Neural cell (in vitro differentiated cells): ENCODE results near the gene CIC. TPM values are rescaled to one million over a fixed set of nuclear protein-coding genes. Genes with fewer than 3 reads are reported as not detected.

Experiments used
- H2AFZ ChIP-seq: fragments of 200-600, 300-800 bp; sonication (generic), shearing (Covaris generic); 2 replicates; pipeline ENCODE4 v1.6.0; 2014; ENCODE audit warnings: low read depth, mild to moderate bottlenecking, antibody characterized with exemption, low read length, moderate library complexity
- H3F3A ChIP-seq: fragments of 200-600 bp; shearing (Covaris generic); 2 replicates; pipeline ENCODE4 v1.6.1; 2016; ENCODE audit warnings: mild to moderate bottlenecking, moderate library complexity, mixed read lengths, antibody characterized with exemption, low read length; ENCODE audit not compliant: insufficient read depth, poor library complexity, severe bottlenecking
- H3K27ac ChIP-seq: fragments of 200-600, 300-800 bp; sonication (generic), shearing (Covaris generic); 2 replicates; pipeline ENCODE4 v1.5.1; 2014; ENCODE audit warnings: mild to moderate bottlenecking, low read length, moderate library complexity
- H3K27me3 ChIP-seq: fragments of 300-800, 200-600 bp; sonication (generic), shearing (Covaris generic); 2 replicates; pipeline ENCODE4 v1.6.0; 2014; ENCODE audit warnings: mild to moderate bottlenecking, low read depth, low read length, moderate library complexity; ENCODE audit not compliant: insufficient read depth
- H3K36me3 ChIP-seq: fragments of 300-800, 200-600 bp; sonication (generic), shearing (Covaris generic); 2 replicates; pipeline ENCODE4 v1.5.1; 2014; ENCODE audit warnings: mild to moderate bottlenecking, antibody characterized with exemption, low read length, moderate library complexity; ENCODE audit not compliant: insufficient read depth
- H3K4me2 ChIP-seq: fragments of 300-800, 200-600 bp; sonication (generic), shearing (Covaris generic); 2 replicates; pipeline ENCODE4 v1.6.0; 2014; ENCODE audit warnings: mild to moderate bottlenecking, low read length
- H3K4me3 ChIP-seq: fragments of 300-800, 200-600 bp; sonication (generic), shearing (Covaris generic); 2 replicates; pipeline ENCODE4 v1.5.1; 2014; ENCODE audit warnings: mild to moderate bottlenecking, low read length, moderate library complexity
- H3K79me2 ChIP-seq: fragments of 200-600 bp; shearing (Covaris generic); replicated peaks from 2 replicates; pipeline ENCODE4 v1.6.0; 2014; ENCODE audit warnings: mild to moderate bottlenecking, low read length, moderate library complexity; ENCODE audit not compliant: insufficient read depth
- H3K9ac ChIP-seq: fragments of 300-800, 200-600 bp; sonication (generic), shearing (Covaris generic); 2 replicates; pipeline ENCODE4 v1.6.1; 2016; ENCODE audit warnings: mild to moderate bottlenecking, low read length, mixed read lengths
- H3K9me2 ChIP-seq: fragments of 200-600 bp; shearing (Covaris generic); 2 replicates; pipeline ENCODE4 v1.6.1; 2016; ENCODE audit warnings: mild to moderate bottlenecking, low read length, mixed read lengths; ENCODE audit not compliant: insufficient read depth
- H3K9me3 ChIP-seq: fragments of 200-600, 300-800 bp; sonication (generic), shearing (Covaris generic); 2 replicates; pipeline ENCODE4 v1.6.1; 2016; ENCODE audit warnings: mild to moderate bottlenecking, mixed run types, low read length, moderate library complexity, mixed read lengths
- H4K20me1 ChIP-seq: fragments of 200-600 bp; shearing (Covaris generic); 2 replicates; pipeline ENCODE4 v1.6.1; 2016; ENCODE audit warnings: mild to moderate bottlenecking, mixed run types; ENCODE audit not compliant: insufficient read depth
- EP300 ChIP-seq: fragments of 450-650 bp; conservative IDR thresholded peaks from 2 replicates; pipeline ENCODE4 v1.6.1; 2014; ENCODE audit warnings: antibody characterized with exemption, mild to moderate bottlenecking, moderate library complexity; ENCODE audit not compliant: poor library complexity, severe bottlenecking
- EZH2 ChIP-seq: fragments of 200-600, 300-800 bp; shearing (Covaris generic), sonication (generic); IDR thresholded peaks from 2 replicates; pipeline ENCODE4 v1.6.1; 2014; ENCODE audit warnings: antibody characterized with exemption, low read length, borderline replicate concordance, mild to moderate bottlenecking; ENCODE audit not compliant: insufficient read depth, poor library complexity, severe bottlenecking
- MXI1 ChIP-seq: fragments of 450-650 bp; conservative IDR thresholded peaks from 2 replicates; pipeline ENCODE4 v1.6.1; 2014; ENCODE audit warnings: antibody characterized with exemption, mild to moderate bottlenecking; ENCODE audit not compliant: poor library complexity, severe bottlenecking
- POLR2AphosphoS5 ChIP-seq: IDR thresholded peaks from 2 replicates; pipeline ENCODE4 v1.6.1; 2012
- RAD21 ChIP-seq: fragments of 450-650 bp; conservative IDR thresholded peaks from 2 replicates; pipeline ENCODE4 v1.6.1; 2014; ENCODE audit warnings: antibody characterized with exemption, mild to moderate bottlenecking, moderate library complexity
- SMC3 ChIP-seq: fragments of 450-650 bp; conservative IDR thresholded peaks from 2 replicates; pipeline ENCODE4 v1.6.1; 2014; ENCODE audit warnings: antibody characterized with exemption, mild to moderate bottlenecking, moderate library complexity; ENCODE audit not compliant: poor library complexity
- TAF1 ChIP-seq: IDR thresholded peaks from 2 replicates; pipeline ENCODE4 v1.6.1; 2012; ENCODE audit warnings: low read depth
- polyA plus RNA-seq: library from polyadenylated mRNA; depleted of rRNA; stranded (reverse); fragments of >200 nt; gene quantifications from 2 replicates; pipeline ENCODE4 v1.2.3, GENCODE V29; 2014
- TF ChIP-seq, protein P1 (sequence below): IDR thresholded peaks from 2 replicates; pipeline ENCODE4 v1.6.1; 2012; ENCODE audit warnings: borderline replicate concordance
- TF ChIP-seq, protein P2 (sequence below): fragments of 450-650 bp; IDR thresholded peaks from 2 replicates; pipeline ENCODE4 v1.5.1; 2014; ENCODE audit warnings: antibody characterized with exemption, mild to moderate bottlenecking, moderate library complexity; ENCODE audit not compliant: poor library complexity, severe bottlenecking

The CIC gene
- polyA plus RNA-seq, 1 donor from 2014 or later, result 10.8 TPM

DNA sequence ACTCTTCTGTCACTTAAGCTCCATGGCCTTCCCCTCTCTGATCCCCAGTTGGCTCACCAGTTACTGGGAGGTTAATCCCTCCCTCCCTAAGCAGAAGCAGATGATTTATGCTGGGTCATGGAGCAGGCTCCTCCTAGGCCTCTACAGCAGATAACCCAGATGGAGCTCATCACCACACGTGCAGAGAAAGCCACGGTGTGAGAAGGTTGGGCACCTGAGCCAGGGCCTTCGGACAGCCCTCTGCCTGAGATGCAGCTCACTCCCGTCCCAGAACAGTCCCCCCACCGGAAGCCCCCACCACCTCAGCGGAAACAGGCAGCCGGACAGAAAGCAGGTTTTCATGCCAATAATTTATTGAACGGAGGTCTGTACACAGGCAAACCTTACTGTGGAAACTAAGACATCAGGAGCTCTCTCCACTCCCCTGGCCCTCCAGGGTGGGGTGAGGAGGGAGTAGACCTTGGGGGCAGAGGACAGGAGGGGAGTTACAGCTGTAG, 39.1 kb upstream of the CIC start:
- H3K9me3 ChIP-seq, result no peaks in the 10 kb centered on the region
- no peaks in the 10 kb centered on the region for H3K27me3 ChIP-seq
- H3K79me2 ChIP-seq, result no peaks in the 10 kb centered on the region
- no peaks in the 10 kb centered on the region for H3K36me3 ChIP-seq
- H3K4me2 ChIP-seq, result no peak overlapping the region
- H3K4me3 ChIP-seq, result no peak overlapping the region
- no peak overlapping the region for H2AFZ ChIP-seq
- no peaks in the 10 kb centered on the region for H3K9me2 ChIP-seq
- H4K20me1 ChIP-seq, result no peaks in the 10 kb centered on the region
- no peak overlapping the region for H3K27ac ChIP-seq
- no peak overlapping the region for H3K9ac ChIP-seq
- no peaks in the 10 kb centered on the region for H3F3A ChIP-seq
- TF ChIP-seq EP300 (no peak), MXI1 (no peak), EZH2 (no peak), RAD21 (no peak), TAF1 (no peak), SMC3 (no peak), POLR2AphosphoS5 (no peak)
- TF ChIP-seq, protein P1, sequence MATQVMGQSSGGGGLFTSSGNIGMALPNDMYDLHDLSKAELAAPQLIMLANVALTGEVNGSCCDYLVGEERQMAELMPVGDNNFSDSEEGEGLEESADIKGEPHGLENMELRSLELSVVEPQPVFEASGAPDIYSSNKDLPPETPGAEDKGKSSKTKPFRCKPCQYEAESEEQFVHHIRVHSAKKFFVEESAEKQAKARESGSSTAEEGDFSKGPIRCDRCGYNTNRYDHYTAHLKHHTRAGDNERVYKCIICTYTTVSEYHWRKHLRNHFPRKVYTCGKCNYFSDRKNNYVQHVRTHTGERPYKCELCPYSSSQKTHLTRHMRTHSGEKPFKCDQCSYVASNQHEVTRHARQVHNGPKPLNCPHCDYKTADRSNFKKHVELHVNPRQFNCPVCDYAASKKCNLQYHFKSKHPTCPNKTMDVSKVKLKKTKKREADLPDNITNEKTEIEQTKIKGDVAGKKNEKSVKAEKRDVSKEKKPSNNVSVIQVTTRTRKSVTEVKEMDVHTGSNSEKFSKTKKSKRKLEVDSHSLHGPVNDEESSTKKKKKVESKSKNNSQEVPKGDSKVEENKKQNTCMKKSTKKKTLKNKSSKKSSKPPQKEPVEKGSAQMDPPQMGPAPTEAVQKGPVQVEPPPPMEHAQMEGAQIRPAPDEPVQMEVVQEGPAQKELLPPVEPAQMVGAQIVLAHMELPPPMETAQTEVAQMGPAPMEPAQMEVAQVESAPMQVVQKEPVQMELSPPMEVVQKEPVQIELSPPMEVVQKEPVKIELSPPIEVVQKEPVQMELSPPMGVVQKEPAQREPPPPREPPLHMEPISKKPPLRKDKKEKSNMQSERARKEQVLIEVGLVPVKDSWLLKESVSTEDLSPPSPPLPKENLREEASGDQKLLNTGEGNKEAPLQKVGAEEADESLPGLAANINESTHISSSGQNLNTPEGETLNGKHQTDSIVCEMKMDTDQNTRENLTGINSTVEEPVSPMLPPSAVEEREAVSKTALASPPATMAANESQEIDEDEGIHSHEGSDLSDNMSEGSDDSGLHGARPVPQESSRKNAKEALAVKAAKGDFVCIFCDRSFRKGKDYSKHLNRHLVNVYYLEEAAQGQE, result no peak
- TF ChIP-seq, protein P2, sequence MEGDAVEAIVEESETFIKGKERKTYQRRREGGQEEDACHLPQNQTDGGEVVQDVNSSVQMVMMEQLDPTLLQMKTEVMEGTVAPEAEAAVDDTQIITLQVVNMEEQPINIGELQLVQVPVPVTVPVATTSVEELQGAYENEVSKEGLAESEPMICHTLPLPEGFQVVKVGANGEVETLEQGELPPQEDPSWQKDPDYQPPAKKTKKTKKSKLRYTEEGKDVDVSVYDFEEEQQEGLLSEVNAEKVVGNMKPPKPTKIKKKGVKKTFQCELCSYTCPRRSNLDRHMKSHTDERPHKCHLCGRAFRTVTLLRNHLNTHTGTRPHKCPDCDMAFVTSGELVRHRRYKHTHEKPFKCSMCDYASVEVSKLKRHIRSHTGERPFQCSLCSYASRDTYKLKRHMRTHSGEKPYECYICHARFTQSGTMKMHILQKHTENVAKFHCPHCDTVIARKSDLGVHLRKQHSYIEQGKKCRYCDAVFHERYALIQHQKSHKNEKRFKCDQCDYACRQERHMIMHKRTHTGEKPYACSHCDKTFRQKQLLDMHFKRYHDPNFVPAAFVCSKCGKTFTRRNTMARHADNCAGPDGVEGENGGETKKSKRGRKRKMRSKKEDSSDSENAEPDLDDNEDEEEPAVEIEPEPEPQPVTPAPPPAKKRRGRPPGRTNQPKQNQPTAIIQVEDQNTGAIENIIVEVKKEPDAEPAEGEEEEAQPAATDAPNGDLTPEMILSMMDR, result no peak

GRCh38 chr19:42230571-42230970, 38.5 kb upstream of the CIC start:
- Histone ChIP-seq H3F3A (no peaks in the 10 kb centered on the region), H3K36me3 (no peaks in the 10 kb centered on the region), H3K4me2 (no peak overlapping the region), H3K27ac (no peak overlapping the region), H3K27me3 (no peaks in the 10 kb centered on the region), H3K9ac (no peak overlapping the region), H3K4me3 (no peak overlapping the region), H3K79me2 (no peaks in the 10 kb centered on the region), H4K20me1 (no peaks in the 10 kb centered on the region), H3K9me3 (no peaks in the 10 kb centered on the region), H2AFZ (no peak overlapping the region), H3K9me2 (no peaks in the 10 kb centered on the region)
- no peak for TF ChIP-seq EZH2
- TF ChIP-seq, protein P2, result no peak
- no peak for TF ChIP-seq MXI1
- no peak for TF ChIP-seq RAD21
- no peak for TF ChIP-seq SMC3
- TF ChIP-seq POLR2AphosphoS5, result no peak
- TF ChIP-seq, protein P1, result no peak
